Activated T-cell treated with anti-CD3 and anti-CD28 coated beads for 1 hour (primary cell): ENCODE measurements around the gene POMP.
"Not testable (repeated sequence)": the region's sequence is repeated elsewhere in the genome, so short reads cannot be mapped to it uniquely, and the experiment has no call there.

Experiments
- DNase-seq: peaks from one replicate; pipeline ENCODE4 v3.0.0-alpha.2; 2020; ENCODE audit warnings: low read depth

POMP gene

GRCh38 chr13:28637714-28638355 lies 21.1 kb upstream of the POMP start:
- DNase-seq = no peak

GRCh38 chr13:28638756-28639155 lies 20.2 kb upstream of the POMP start:
- no peak for DNase-seq

GRCh38 chr13:28640861-28641599 lies 17.9 kb upstream of the POMP start:
- DNase-seq = no peak

GRCh38 chr13:28641600-28641926 lies 17.4 kb upstream of the POMP start:
- DNase-seq = no peak

GRCh38 chr13:28650284-28650683 lies 8.6 kb upstream of the POMP start:
- DNase-seq = no peak

- no peak for DNase-seq
These were observed 7.0 kb upstream of the POMP start for GRCh38 chr13:28651810-28652401.

- no peak for DNase-seq
These were observed 5.8 kb upstream of the POMP start for GRCh38 chr13:28653111-28653510.

- DNase-seq = no peak
These were observed 4.7 kb upstream of the POMP start for GRCh38 chr13:28654276-28654675.

- DNase-seq = no peak
These were observed 3.4 kb upstream of the POMP start for GRCh38 chr13:28655561-28655960.

- DNase-seq = no peak
These were observed 969 bp upstream of the POMP start for GRCh38 chr13:28657784-28658538.

- no peak for DNase-seq
These were observed 463 bp upstream of the POMP start for GRCh38 chr13:28658539-28658795.

- no peak for DNase-seq
These were observed 666 bp downstream of the POMP start for GRCh38 chr13:28659621-28659970.

- no peak for DNase-seq
These were observed 8.1 kb downstream of the POMP start for GRCh38 chr13:28666897-28667488.

- DNase-seq = no peak
These were observed 12.3 kb downstream of the POMP start for GRCh38 chr13:28671126-28671792.

- DNase-seq = no peak
These were observed 19.9 kb downstream of the POMP start for GRCh38 chr13:28678809-28679208.

- DNase-seq = no peak
These were observed 20.7 kb downstream of the POMP start for GRCh38 chr13:28679628-28680027.

- DNase-seq = no peak
These were observed 21.6 kb downstream of the POMP start for GRCh38 chr13:28680541-28680940.

GRCh38 chr13:28683169-28683568 lies 24.2 kb downstream of the POMP start:
- not testable (repeated sequence) for DNase-seq

GRCh38 chr13:28684257-28684656 lies 25.3 kb downstream of the POMP start:
- DNase-seq = no peak

- DNase-seq = no peak
These were observed 26.2 kb downstream of the POMP start for GRCh38 chr13:28685114-28685513.

- DNase-seq = no peak
These were observed 27.0 kb downstream of the POMP start for GRCh38 chr13:28685892-28686291.
